ENCODE measurements around the gene SMIM5. TPM values are rescaled to one million over a fixed set of nuclear protein-coding genes. Genes with fewer than 3 reads are reported as not detected.

Gene SMIM5
- total and polyA plus RNA-seq, 2 of the 13 experiments (the other 11 are each of a cell fraction or from before 2014, with no cell fraction given), result not detected

DNA sequence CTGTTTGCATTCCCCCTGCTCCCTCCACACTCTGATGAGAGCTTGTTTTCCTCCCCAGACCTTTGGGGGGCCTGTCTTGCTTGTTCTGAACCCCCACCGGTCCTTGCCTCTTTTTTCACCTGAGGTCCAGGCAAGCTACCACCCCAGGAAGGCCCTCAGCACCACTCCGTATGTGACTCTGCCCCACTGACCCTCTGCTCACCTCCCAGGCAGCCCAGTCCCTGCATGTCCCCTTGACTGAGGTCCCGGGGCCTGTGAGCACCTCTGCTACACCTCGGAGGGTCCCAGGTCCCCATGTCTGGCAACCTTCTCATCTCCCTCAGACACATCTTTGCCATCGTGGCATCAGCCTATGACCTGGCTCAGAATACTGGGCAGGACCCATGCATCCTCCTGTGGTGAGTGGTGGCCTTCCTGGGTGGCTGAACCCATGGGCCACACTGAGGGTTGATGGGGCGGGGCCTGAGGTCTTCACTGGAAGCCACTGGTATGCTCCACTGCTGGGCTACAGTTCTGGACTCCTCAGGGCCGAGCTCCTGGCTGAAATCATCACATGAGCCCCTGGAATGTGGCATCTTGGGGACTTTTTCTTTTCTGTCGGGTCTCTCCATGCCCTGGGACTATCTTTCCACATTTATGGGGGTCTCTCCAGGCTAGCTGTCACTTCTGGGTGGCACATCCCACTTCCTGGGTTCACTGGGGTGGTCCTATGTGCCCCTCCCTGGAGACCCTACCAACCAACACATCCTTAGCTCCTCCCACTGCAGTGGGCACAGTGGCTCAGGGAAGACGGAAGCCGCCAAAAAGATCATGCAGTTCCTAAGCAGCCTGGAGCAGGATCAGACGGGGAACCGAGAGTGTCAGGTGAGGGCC lies 42.1 kb upstream of the SMIM5 start (continued):
- TF ChIP-seq LCORL (IDR thresholded peaks at IDR 0.05) (no peak), LCORL (CRISPR knock-in tag; IDR thresholded peaks at IDR 0.05) (no peak), ZNF672 (CRISPR knock-in tag; IDR thresholded peaks at IDR 0.05) (no peak), GPN1 (CRISPR knock-in tag; IDR thresholded peaks at IDR 0.05; ENCODE audit: borderline replicate concordance) (no peak), KDM1A (CRISPR knock-in tag; IDR thresholded peaks at IDR 0.05) (no peak), ZNF292 (CRISPR knock-in tag; IDR thresholded peaks at IDR 0.05; ENCODE audit: borderline replicate concordance, low read depth) (no peak), PBX2 (CRISPR knock-in tag; IDR thresholded peaks at IDR 0.05) (no peak), ZSCAN21 (CRISPR knock-in tag; IDR thresholded peaks at IDR 0.05; ENCODE audit: borderline replicate concordance) (0 out of 2 replicates have a peak, but pooled peaks have one; percentile 13), PRDM4 (CRISPR knock-in tag; IDR thresholded peaks at IDR 0.05; ENCODE audit: borderline replicate concordance) (no peak), ZNF230 (CRISPR knock-in tag; IDR thresholded peaks at IDR 0.05) (no peak), GLMP (CRISPR knock-in tag; IDR thresholded peaks at IDR 0.05; ENCODE audit: borderline replicate concordance) (no peak), RBFOX2 (IDR thresholded peaks at IDR 0.05; ENCODE audit: low read depth, low read length) (no peak), PAF1 (CRISPR knock-in tag; IDR thresholded peaks at IDR 0.05) (no peak)
- TF ChIP-seq, protein P1, sequence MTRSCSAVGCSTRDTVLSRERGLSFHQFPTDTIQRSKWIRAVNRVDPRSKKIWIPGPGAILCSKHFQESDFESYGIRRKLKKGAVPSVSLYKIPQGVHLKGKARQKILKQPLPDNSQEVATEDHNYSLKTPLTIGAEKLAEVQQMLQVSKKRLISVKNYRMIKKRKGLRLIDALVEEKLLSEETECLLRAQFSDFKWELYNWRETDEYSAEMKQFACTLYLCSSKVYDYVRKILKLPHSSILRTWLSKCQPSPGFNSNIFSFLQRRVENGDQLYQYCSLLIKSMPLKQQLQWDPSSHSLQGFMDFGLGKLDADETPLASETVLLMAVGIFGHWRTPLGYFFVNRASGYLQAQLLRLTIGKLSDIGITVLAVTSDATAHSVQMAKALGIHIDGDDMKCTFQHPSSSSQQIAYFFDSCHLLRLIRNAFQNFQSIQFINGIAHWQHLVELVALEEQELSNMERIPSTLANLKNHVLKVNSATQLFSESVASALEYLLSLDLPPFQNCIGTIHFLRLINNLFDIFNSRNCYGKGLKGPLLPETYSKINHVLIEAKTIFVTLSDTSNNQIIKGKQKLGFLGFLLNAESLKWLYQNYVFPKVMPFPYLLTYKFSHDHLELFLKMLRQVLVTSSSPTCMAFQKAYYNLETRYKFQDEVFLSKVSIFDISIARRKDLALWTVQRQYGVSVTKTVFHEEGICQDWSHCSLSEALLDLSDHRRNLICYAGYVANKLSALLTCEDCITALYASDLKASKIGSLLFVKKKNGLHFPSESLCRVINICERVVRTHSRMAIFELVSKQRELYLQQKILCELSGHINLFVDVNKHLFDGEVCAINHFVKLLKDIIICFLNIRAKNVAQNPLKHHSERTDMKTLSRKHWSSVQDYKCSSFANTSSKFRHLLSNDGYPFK (CRISPR knock-in tag; IDR thresholded peaks at IDR 0.05; ENCODE audit: borderline replicate concordance), result 0 out of 2 replicates have a peak, but pooled peaks have one; percentile 10
- TF ChIP-seq, protein P2, sequence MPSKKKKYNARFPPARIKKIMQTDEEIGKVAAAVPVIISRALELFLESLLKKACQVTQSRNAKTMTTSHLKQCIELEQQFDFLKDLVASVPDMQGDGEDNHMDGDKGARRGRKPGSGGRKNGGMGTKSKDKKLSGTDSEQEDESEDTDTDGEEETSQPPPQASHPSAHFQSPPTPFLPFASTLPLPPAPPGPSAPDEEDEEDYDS (CRISPR knock-in tag; IDR thresholded peaks at IDR 0.05), result 0 out of 2 replicates have a peak, but pooled peaks have one; percentile 12

All from HepG2 (cell line).